GM21447 (cell line): Measurements from ENCODE around the gene CROCC.

Source experiments
- ATAC-seq: cut with Tn5 transposase; IDR thresholded peaks from one replicate; pipeline ENCODE4 v1.9.1; 2021; ENCODE audit not compliant: unreplicated experiment

Gene CROCC

DNA sequence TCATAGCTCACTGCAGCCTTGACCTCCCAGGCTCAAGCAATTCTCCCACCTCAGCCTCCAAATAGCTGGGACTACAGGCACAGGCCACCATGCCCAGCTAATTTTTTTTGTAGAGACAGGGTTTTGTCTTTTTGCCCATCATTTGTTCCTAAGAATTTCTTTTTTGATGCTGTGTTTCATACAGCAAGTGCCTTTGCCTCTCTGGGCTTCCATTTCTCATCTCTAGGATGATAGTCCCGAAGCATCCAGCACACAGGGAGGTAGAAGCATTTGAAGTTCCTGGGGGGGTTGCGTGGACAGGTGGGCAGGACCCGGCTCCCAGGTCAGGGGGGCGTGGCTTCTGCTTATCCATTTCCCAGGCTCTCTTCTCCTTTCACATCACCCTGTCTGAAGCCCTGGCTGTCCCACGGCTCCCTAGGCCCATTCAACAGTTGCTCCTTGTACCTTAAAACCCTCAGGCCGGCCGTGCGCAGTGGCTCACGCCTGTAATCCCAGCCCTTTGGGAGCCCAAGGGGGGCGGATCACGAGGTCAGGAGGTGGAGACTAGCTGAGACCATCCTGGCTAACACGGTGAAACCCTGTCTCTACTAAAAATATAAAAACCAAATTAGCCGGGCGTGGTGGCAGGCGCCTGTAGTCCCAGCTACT is 86.6 kb downstream of the CROCC start:
- ATAC-seq: no peak

GRCh38 chr1:17009706-17010105 is 88.0 kb downstream of the CROCC start:
- no peak for ATAC-seq

GRCh38 chr1:17011092-17011438 is 89.3 kb downstream of the CROCC start:
- peak; percentile 8 for ATAC-seq

DNA sequence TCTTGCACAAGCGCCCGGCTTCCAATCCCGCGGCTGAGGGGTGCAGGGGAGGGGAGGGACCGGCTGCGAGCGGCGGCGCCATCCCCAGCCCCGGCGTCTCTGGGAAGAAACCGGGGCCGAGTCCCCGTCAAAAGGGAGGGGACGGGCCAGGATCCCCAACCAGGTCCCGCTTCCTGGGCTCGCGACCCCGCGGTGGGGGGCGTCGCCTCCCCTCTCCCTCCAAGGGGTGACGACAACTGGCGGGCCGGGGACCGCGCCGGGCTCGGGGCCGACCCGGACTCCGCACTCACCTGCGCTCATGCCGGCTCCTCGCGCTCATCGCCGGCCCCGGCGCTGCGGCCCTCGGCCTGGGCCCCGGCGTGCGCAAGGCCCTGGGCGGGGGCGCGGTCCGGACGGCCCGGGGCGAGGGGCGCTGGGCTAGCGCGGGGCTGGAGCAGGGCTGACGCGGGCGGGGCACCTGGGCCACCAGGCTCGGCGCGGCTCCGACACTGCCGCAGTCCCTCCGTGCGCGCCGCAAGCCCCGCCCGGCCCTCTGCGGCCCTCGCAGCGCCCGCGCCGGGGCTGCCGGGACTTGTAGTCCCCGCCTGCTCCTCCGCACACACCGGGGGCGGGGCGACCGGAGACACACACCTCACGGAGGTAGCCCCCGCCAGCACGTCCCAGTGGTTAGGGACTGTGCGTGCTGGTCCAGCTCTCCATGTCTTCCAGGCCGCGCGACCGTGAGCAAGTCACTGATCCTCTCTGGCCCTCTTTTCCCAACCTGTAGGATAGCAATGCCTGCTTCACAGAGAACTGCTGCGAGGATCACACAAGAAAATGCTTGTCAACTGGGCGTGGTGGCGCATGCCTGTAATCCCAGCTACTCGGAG is 89.9 kb downstream of the CROCC start, which contains the start of gene ATP13A2:
TSS of gene ATP13A2 (minus strand) at position 490 of the 869 bp plus-strand sequence. CDS start at position 300, 190 bp downstream.
- ATAC-seq: peak; percentile 71

DNA sequence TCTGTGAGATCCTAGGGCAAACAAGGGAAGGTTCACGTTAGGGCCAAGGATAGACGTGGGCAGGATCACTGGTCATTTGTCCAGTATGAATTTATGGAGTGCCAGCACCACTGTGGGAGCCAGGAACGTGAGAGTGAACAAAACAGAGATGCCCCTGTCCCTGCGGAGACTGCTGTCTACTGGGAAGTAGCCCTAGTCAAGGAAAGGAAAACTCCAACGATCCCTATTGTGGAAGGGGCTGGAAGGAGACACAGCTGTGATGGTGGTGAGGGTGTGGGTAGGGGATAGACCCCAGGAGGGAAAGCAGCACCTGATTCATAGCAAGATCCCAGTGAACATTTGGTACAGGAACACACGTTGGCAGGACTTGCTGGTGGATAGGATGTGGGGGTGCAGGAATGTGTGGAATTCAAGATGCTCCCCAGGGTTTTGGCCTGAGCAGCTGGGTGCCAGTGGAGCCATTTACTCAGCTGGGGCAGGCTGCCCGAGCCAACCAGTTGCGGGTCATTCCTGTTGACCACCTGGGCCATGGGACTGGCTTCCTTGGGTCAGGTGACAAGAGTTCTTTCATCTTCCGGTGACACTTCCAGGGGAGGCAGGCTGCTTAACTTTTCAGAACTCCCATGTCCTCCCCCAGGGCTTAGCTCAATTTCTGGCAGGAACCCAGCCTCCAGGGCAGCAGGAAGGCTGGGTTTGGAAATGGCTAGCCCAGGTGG is 91.2 kb downstream of the CROCC start:
- no peak for ATAC-seq

GRCh38 chr1:17013491-17014320 is 92.0 kb downstream of the CROCC start:
- no peak for ATAC-seq

DNA sequence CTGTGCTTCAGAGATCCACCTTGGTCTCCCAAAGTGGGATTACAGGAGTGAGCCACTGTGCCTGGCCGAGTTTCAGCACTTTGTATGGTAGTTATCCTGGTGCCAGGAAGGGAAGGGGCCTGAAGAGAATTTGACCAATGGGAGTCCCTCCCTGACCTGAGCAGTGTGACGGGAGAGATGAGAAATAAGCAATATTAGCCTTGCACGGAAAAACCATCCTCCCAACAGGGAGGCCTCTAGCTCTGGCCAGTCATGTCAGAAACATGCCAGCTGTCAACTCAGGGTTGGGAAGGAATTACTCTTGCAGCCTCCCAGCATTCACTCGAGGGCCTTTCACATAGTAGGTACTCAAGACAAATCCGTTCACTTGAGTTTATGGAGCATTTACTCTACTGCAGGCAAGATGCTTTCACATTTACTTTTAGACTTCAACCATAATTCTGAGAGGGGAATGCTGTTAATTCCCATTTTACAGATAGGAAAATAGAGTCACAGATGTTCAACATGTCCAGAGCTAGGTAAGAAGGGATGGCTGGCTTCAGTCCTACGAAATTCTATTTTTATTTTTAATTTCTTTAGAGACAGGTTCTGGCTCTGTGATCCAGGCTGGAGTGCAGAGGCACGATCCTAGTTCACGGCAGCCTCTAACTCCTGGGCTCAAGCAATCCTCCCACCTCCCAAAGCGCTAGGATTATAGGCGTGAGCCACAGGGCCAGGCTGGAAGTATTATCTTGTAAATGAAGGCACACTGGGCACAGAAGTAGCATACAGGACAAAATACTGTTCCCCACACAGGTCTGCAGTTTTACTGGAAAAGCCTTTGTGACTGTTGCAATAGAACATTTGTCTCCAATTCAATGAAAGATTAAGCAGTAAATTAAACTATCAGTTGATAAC is 93.2 kb downstream of the CROCC start:
- no peak for ATAC-seq

GRCh38 chr1:17016317-17016661 is 94.6 kb downstream of the CROCC start:
- no peak for ATAC-seq

GRCh38 chr1:17017435-17017834 is 95.7 kb downstream of the CROCC start:
- no peak for ATAC-seq

DNA sequence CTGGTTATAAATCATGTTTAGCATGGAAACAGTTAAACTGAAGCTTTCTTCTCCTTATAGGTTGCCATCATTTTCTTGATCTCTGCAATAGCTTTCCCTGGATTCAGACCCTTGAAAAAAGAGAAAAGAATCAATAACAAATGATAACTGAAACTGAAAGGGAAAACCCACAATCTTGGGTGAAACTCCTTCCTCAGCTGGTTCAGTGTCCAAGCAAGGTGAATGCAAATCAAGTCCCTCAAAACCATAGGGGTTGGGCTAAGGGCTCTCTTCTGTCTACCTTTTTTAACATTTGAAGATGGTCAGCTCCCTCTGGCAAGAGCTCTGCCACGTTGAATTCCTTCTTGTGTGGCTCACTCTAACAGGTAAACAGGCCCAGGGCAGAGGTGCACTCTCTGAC is 97.1 kb downstream of the CROCC start:
- peak; percentile 60 for ATAC-seq

- ATAC-seq: no peak
These were observed 98.8 kb downstream of the CROCC start for GRCh38 chr1:17020502-17020901.

GRCh38 chr1:17021896-17022295 is 100.2 kb downstream of the CROCC start:
- no peak for ATAC-seq
